ENCODE results near the gene GRXCR2. TPM values are rescaled to one million over a fixed set of nuclear protein-coding genes. Genes with fewer than 3 reads are reported as not detected.

GRXCR2 gene
- total and polyA plus RNA-seq, 2 experiments from 2014 or later = not detected

GRCh38 chr5:145812877-145813276 is 59.9 kb downstream of the GRXCR2 start:
- Histone ChIP-seq H3K27me3 (replicated peaks; ENCODE audit: insufficient read depth) (no peaks in the 10 kb centered on the region), H3K4me3 (no peak overlapping the region), H2AFZ (no peak overlapping the region), H3K9me2 (ENCODE audit: insufficient read depth) (no peaks in the 10 kb centered on the region), H3K27ac (no peak overlapping the region), H3K4me2 (ENCODE audit: unreplicated experiment) (no peak overlapping the region), H4K20me1 (ENCODE audit: insufficient read depth) (no peaks in the 10 kb centered on the region), H3K4me1 (ENCODE audit: insufficient read depth) (no peaks in the 10 kb centered on the region), H3K79me2 (ENCODE audit: insufficient read depth) (no peaks in the 10 kb centered on the region), H3K36me3 (ENCODE audit: low read depth) (no peaks in the 10 kb centered on the region; the same call in 1 of the 2 replicates), H3F3A (ENCODE audit: insufficient read depth) (no peaks in the 10 kb centered on the region), H3K9ac (no peak overlapping the region), H3K9me3 (ENCODE audit: low read depth) (no peaks in the 10 kb centered on the region)
- in situ Hi-C loops (cut with MboI) = loop anchor here (25.0 kb wide), 1 partner anchor 1601 kb away; no protein-coding TSS in a partner anchor
- TF ChIP-seq EZH2 (IDR thresholded peaks at IDR 0.05; ENCODE audit: insufficient read depth, poor library complexity, severe bottlenecking) (no peak), EZH2phosphoT487 (IDR thresholded peaks at IDR 0.05; ENCODE audit: insufficient read depth, low read depth) (no peak)
- DNase-seq = no peak
- 57 to 66% methylated on average over 1 of the region's 1 CpG for WGBS, 2 experiments (ENCODE audit: low coverage in 1 of 2, low lambda C conversion rate in 2 of 2, missing lambda C conversion rate in 2 of 2)

- no peaks in the 10 kb centered on the region for H3K4me1 ChIP-seq (ENCODE audit: insufficient read depth)
- peak; percentile 50 for DNase-seq
- TF ChIP-seq EZH2 (IDR thresholded peaks at IDR 0.05; ENCODE audit: insufficient read depth, poor library complexity, severe bottlenecking) = no peak
- TF ChIP-seq EZH2phosphoT487 (IDR thresholded peaks at IDR 0.05; ENCODE audit: insufficient read depth, low read depth) = no peak
- H3K4me2 ChIP-seq (ENCODE audit: unreplicated experiment) = no peak overlapping the region
- H3K36me3 ChIP-seq (ENCODE audit: low read depth) = no peaks in the 10 kb centered on the region; the same call in 1 of the 2 replicates
- no peaks in the 10 kb centered on the region for H3K9me3 ChIP-seq (ENCODE audit: low read depth)
- H3K9me2 ChIP-seq (ENCODE audit: insufficient read depth) = no peaks in the 10 kb centered on the region
- no peaks in the 10 kb centered on the region for H3F3A ChIP-seq (ENCODE audit: insufficient read depth)
- WGBS, 2 experiments (ENCODE audit: low coverage in 1 of 2, low lambda C conversion rate in 2 of 2, missing lambda C conversion rate in 2 of 2) = 76% methylated on average over 3 of the region's 3 CpGs
- H3K4me3 ChIP-seq = no peak overlapping the region
- no peaks in the 10 kb centered on the region for H3K27me3 ChIP-seq (replicated peaks; ENCODE audit: insufficient read depth)
- no peaks in the 10 kb centered on the region for H4K20me1 ChIP-seq (ENCODE audit: insufficient read depth)
- H3K9ac ChIP-seq = no peak overlapping the region
- no peak overlapping the region for H2AFZ ChIP-seq
- in situ Hi-C loops (cut with MboI) = loop anchor here (25.0 kb wide), 1 partner anchor 1600 kb away; no protein-coding TSS in a partner anchor
- H3K27ac ChIP-seq = no peak overlapping the region
- H3K79me2 ChIP-seq (ENCODE audit: insufficient read depth) = no peaks in the 10 kb centered on the region
Observed at GRCh38 chr5:145811834-145812625, 60.8 kb downstream of the GRXCR2 start.

Other genes with a start within 250 kb of the GRXCR2 start
- gene PRELID2, start 37.7 kb downstream of the GRXCR2 start, total RNA-seq (2014; rRNA removed; shearing (Covaris generic)) = 0.76 and 7.0 TPM in 2 replicates
- 7.4 and 7.7 TPM in 2 replicates for gene PRELID2, start 37.7 kb downstream of the GRXCR2 start, polyA plus RNA-seq (2016; fragmentation: Nextera tagmentation; extraction: Ambion mirVana)
- not detected in 2 replicates for gene SH3RF2, start 63.6 kb upstream of the GRXCR2 start, total RNA-seq (2014; rRNA removed; shearing (Covaris generic))
- 0.21 and 0.37 TPM in 2 replicates for gene SH3RF2, start 63.6 kb upstream of the GRXCR2 start, polyA plus RNA-seq (2016; fragmentation: Nextera tagmentation; extraction: Ambion mirVana)
- 2.3 TPM in 1 of 2 replicates, not detected in the other for gene PLAC8L1, start 232.6 kb upstream of the GRXCR2 start, total RNA-seq (2014; rRNA removed; shearing (Covaris generic))
- gene PLAC8L1, start 232.6 kb upstream of the GRXCR2 start, polyA plus RNA-seq (2016; fragmentation: Nextera tagmentation; extraction: Ambion mirVana) = 0.41 and 0.56 TPM in 2 replicates